GM18511 (cell line): ENCODE data around the gene SEMA3A.

Experiments used
- ATAC-seq: cut with Tn5 transposase; IDR thresholded peaks from one replicate; pipeline ENCODE4 v1.9.1; 2021; ENCODE audit warnings: mild to moderate bottlenecking, moderate library complexity; ENCODE audit not compliant: unreplicated experiment

SEMA3A gene

GRCh38 chr7:83947260-83947659, 247.3 kb downstream of the SEMA3A start:
- ATAC-seq: peak; percentile 82

- no peak for ATAC-seq
Measured at GRCh38 chr7:83946801-83947200, 247.8 kb downstream of the SEMA3A start.

DNA sequence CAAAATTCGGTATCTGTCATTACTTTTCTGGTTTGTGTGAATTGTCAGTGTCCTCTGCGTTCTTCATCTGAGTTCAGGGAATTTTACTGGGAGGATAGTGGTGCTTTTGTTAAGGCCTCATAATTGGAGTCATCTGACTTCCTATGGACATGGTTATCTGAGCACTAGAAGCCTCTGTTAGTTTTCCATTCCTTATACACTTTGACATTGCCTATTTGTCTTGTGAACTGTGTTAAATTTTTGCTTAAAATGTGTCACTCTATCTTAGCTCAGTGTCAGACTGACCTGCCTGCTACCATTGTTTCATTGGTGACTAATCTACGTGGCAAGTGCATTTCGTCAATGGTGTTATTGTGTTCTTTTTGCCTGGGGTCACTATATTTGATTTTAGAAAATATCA, 253.3 kb downstream of the SEMA3A start:
- no peak for ATAC-seq

- ATAC-seq: no peak
Measured at GRCh38 chr7:83937930-83938329, 256.7 kb downstream of the SEMA3A start.

GRCh38 chr7:83936056-83936708, 258.4 kb downstream of the SEMA3A start:
- peak; percentile 76 for ATAC-seq

DNA sequence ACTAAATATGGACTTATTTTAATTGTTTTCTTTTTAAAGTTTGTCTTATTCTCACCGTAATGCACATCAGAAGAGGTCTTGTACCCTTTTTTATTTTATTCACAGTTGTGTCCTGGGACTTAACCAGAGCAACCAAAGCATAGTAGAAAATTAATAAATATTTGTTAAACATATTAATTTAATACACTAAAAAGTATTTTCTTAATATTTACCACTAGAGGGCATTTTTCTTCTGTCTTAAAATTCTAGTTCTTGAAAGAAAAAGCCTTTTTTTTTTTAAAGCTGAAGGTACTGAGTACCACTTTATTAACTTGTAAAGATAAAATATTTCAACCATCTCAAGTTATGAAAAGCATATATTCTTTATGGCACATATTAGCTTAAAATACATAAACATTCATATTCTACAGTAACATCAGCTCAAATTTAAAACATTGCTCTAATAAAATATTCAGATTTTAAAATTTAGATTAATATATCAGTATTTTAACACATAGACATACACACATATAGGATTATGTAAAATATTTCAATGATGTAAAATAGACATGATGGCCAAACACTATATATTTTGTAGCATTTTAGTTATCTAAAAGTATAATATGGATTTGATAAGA, 260.4 kb downstream of the SEMA3A start:
- ATAC-seq: no peak

GRCh38 chr7:83931968-83932367, 262.6 kb downstream of the SEMA3A start:
- peak; percentile 66 for ATAC-seq

DNA sequence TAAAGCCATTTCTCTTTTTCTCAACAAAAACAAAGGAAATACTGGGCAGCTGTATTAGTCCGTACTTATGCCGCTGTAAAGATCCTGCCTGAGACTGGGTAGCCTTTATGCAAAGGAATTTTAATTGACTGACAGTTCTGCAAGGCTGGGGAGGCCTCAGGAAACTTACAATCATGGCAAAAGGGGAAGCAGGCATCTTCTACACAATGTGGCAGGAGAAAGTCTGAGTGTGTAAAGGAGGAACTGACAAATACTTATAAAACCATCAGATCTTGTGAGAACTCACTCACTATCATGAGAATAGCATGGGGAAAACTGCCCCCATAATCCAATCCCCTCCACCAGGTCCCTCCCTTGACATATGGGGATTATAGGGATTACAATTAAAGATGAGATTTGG, 264.3 kb downstream of the SEMA3A start:
- ATAC-seq: no peak

DNA sequence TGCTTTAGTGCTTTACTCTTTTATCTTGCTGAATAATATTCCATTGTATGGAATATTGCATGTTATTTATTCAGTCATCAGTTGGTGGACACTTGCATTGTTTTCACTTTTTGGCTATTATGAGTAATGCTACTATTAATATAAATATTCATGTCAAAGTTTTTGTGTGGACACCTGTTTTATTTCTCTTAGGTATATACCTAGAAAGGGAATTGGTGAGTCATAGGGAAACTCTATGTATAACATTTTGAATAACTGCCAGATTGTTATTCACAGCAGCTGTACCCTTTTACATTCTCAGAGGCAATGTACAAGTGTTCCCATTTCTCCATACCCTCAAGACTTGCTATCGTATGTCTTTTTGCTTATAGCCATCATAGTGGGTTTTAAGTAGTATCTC, 268.7 kb downstream of the SEMA3A start:
- ATAC-seq: peak; percentile 77

DNA sequence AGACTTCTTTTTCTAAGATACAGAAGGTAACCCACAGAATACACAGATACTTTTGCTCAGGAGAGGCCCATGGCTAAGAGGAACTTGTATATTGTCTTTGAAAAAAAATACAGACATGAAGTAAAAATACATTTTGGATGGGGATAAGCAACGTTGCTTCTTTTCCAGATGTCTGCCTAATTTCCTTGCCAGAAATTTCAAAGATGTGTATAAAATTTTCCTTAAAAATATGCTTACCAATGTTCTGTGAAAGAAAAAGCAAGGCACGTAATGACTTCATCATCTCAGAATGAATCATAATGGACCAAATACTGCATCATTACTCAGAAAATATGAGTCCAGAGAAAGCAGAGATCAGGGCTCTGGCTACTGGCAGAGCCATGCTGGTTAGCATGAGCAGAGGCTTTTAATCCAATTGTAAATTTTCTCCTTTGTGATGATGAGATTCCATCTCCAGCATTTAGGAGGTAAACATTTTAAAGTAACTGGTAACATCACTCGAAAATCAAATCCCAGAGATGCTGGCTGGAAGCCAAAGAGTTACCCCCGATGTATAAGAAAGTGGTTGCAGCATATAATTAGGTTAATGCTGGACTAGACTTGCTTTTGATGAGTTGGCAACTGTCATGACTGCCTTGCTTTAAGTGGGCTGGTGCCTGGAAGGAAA, 272.5 kb downstream of the SEMA3A start:
- ATAC-seq: no peak

DNA sequence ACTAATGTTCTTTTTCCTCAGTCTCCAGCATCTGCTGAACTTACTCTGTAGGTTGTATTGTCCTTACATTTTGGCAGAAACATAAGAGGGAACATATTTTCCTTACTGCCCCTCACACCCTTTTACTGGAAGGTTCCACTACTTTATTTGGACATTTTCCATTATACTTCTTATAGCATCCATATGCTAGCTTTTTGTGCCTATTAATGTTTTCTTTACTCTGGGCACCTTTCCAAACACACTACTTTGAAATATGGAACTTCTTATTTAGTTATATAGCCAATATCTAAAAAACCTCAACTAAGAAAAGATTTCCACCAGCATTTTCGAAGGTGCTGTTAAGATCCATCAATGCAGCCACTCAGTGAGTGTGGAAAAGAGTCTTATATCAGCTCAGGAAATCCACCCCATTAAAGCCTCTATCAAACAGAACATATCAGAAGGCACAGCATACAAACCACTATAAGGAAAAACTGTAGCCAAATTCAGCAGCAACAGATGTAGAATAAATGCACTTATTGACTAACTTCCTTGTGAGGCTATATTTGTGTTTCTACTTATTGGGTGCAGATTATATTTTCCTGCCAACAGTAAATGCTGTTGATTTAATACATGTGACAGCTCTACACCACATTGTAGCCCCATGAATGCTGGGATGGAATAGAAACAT, 273.2 kb downstream of the SEMA3A start:
- no peak for ATAC-seq

DNA sequence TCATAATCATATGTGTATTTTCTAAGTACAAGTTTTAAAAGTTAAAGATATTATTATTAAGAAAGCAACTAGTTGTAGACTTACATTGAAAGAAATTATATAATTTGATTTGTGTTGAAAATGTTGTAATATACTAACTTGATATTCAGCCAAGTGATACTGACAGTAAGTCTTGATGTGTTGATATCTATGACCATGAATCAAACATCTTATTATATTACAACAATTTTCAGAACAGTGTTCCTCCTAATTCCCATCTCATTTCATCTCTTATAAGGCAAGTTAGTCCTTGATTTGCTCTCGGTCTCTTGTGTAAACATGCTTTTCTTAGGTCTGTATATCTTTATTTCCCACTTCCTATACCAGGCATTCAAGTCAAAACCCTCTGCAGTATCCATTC, 276.4 kb downstream of the SEMA3A start:
- ATAC-seq: no peak

DNA sequence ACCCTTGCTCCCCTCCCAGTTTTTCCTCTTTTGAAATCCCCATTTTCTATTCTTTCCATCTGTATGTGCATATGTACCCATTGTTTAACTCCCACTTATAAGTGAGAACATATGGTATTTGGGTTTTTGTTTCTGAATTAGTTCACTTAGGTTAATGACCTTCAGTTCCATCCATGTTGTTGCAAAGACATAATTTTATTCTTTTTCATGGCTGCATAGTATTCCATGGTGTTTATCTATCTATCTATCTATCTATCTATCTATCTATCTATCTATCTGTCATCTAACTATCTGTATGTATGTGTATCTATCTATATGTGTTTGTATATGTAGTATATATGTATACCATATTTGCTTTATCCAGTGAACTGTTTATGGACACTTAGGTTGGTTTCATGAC, 281.4 kb downstream of the SEMA3A start:
- no peak for ATAC-seq

DNA sequence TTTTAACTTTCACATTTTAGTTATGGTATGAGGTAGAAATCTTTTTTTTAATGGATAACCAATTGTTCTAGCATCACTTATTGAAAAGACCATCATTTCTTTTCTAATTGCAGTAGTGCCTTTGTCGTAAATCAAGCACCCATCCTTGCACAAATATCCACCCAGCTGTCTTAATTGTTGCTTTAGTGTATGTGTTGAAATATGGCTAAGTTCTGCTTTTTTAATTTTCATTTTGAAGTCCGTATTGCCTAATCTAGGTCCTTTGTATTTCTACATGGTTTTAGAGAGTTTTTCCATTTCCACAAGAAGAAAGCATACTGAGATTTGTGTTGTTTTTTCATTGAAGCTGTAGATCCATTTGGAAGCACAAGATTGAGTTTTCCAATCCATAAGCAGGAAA, 286.1 kb downstream of the SEMA3A start:
- no peak for ATAC-seq
